ENCODE results near the gene CPAMD8.

- TF ChIP-seq CTCF (conservative IDR thresholded peaks at IDR 0.05; ENCODE audit: low read length) (no peak), EZH2phosphoT487 (IDR thresholded peaks at IDR 0.05; ENCODE audit: borderline replicate concordance, low read depth, low read length) (no peak)
Measured at GRCh38 chr19:16846901-16847300, 179.7 kb downstream of the CPAMD8 start.
